GM18526 (cell line): ENCODE measurements around the gene NUDT3.

Source experiments
- POLR2A ChIP-seq: IDR thresholded peaks from 3 replicates; pipeline ENCODE4 v1.6.1; 2011; ENCODE audit not compliant: insufficient read length; ENCODE audit errors: extremely low read depth

The NUDT3 gene

DNA sequence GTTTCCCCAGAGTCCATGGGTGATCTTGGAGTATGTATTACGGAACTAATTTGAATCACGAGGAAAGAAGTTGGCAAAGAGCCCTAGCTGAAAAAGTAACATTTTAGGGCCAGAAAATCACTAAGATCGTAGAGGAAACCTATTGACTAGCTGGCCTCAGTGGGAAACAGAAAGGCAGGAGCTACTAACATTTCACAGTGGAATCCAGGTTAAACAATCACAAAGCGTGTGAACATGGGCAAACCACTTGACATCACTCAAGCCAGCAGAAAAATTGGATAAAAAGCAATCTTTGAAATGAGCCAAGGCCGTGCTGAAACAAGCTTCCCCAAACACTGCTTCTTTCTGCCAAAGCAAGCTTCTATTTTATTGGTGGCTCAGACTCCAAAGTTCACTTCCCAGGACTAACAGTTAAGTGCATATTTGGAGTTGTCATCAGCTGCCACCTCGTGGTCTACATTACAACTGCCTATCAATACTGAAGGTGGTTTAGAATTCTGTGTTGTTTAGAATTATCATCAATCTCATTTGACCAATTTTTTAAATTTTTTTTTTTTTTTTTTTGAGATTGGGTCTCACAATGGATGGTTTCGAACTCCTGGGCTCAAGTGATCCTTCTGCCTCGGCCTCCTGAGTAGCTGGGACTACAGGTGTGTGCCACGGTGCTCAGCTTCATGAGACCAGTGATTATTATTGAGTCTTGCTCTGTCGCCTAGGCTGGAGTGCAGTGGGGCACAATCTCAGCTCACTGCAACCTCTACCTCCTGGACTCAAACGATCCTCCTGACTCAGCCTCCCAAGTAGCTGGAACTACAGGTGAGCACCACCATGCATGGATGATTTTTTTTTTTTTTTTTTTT lies 22.8 kb upstream of the NUDT3 start:
- no peak for TF ChIP-seq POLR2A

DNA sequence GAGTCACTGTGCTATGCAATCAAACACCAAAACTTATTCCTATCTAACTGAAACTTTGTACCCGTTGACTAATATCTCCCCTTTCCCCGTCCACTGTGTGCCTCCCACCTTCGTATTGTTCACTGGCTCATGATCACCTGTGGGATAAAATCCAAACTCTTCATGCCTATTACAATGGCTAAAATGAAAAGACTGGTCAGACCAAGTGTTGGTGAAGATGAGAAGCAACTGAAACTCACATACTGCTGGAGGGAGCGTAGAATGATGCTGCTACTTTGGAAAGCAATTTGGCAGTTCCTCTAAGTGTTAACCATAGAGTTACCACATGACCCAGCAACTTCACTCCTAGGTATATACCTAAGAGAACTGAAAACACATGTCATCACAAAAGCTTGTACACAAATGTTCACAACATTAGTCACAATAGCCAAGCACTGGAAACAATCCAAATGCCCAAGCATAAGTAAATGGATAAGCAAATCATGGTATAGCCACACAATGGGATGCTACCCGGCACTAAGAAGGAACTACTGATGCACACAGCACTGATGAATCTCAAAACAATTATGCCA lies 20.3 kb upstream of the NUDT3 start:
- TF ChIP-seq POLR2A = no peak

DNA sequence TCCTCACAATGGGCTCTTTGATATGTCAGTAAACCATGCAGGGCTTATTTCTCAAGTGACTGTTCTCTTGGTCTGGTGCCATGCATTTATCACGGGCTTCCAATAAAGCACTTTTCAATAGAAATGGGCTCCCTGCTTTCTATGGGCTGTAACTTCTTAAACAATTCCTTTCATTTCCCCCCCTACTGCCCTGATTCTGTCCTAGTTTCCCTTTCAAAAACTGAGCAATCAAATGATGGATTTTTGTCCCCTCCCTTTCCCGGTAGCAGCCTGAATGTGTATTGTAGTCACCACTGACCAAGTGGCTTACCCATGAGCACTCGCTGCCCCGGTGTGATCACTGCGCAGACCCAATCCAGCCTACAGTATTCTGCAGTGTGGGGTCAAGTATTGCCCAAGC lies 19.5 kb upstream of the NUDT3 start:
- no peak for TF ChIP-seq POLR2A

DNA sequence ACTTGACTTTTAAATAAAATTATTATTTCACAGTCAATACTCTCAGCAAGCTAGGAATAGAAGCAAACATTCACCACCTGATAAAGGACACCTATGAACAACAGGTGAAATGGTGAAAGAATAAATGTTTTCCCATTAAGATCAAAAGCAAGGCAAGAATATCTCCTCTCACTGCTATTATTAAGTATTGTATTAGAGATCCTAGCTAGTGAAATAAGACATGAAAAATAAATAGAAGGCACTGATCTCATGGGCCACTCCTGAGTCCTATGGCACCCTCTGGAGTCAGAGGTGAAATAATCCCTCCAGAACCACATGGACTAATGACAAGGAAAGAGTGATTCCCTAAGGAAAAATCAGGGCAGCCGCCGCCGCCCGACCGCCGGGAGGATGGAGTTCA lies 4.0 kb upstream of the NUDT3 start:
- TF ChIP-seq POLR2A = no peak

DNA sequence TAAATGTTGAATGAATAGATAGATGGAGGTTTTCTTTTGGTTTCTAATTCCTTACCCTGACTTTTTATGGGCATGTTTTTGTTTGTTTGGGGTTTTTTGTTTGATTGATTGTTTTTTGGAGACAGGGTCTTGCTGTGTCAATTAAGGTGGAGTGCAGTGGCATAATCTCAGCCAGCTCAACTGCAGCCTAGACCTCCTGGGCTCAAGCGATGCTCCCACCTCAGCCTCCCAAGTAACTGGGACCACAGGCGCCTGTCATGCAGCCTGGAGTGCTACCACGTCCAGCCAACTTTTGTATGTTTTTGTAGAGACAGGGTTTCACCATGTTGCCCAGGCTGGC lies 1.5 kb upstream of the NUDT3 start:
- no peak for TF ChIP-seq POLR2A

DNA sequence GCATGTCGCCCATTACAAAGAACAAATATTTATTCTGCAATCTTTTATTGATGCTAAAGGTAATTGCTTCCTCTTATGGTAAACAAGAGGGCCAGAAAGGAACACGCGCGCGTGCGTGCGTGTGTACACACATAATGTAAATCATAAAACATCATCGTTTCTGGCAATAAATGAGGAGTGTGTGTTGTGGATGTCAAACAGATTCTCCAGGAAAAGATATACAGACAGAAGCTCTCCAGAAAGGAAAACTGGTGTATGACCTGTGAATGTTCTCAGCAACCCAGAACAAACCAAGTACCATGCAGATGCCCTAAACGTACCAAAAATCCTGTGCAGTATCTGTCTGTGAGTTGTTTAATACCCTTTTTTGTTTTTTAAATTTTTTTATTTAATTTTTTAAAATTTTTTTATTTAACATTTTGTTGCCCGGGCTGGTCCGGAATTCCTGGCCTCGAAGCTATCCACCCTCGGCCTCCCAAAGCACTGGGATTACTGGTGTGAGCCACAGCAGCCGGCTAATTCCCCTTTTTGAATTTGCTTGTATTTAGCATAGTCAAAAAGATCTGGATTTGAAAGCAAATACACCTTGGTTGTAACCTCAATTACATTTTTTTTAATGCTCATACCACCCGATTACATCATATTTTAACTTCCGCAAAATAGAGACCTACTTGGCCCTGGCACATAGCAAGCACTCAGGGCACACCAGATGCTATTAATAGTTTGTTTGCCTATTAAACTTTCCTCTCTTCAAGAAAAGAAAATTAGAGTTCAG lies 909 bp upstream of the NUDT3 start:
- no peak for TF ChIP-seq POLR2A

DNA sequence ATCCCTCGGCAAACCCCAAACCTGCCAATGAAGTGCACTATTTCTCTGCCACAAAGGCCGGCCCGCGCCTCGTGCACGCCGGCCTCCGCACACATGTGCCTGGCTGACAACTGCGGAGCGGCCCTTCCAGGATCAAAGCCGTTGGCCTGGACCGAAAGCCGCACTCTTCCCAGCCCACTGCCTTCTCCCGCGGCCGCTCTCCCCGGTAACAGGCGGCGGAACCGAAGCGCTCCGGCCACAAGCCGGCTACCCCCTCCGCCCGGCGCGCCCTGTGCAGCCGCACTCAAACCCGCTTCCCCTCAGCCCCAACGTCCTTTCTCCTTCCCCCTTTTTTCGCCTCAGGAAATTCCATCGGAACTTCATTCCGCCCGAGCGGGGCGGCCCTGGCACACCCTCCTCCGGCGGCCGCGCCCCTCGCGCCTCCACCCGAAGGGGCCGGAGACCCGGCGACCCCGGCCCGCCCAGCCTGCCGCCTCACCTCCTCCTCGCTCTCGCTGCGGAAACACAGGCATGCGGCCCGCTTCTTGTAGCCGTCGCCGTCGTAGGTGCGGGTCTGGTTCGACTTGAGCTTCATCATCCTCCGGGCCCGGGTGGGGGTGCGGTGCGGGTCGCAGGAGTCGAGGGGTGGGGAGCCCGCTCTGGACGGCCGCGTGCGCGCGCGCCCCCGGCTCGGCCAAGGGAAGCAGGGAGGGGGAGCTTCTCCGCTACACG lies 528 bp downstream of the NUDT3 start:
- TF ChIP-seq POLR2A = peak; percentile 66

DNA sequence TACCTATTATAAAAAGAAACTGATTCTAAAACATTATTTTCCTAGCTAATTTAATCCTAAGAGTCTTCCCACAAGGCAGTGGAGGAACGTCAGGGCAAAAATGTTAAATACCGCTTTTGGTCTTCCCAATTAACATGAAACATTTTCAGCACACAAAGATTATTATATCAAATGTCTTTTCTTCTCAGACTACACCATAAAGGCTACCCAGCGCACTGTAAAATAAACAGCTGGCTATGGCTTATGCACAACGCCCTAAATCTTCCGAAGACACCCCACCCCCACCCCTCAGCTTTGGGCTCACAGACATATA lies 1.0 kb downstream of the NUDT3 start:
- no peak for TF ChIP-seq POLR2A

DNA sequence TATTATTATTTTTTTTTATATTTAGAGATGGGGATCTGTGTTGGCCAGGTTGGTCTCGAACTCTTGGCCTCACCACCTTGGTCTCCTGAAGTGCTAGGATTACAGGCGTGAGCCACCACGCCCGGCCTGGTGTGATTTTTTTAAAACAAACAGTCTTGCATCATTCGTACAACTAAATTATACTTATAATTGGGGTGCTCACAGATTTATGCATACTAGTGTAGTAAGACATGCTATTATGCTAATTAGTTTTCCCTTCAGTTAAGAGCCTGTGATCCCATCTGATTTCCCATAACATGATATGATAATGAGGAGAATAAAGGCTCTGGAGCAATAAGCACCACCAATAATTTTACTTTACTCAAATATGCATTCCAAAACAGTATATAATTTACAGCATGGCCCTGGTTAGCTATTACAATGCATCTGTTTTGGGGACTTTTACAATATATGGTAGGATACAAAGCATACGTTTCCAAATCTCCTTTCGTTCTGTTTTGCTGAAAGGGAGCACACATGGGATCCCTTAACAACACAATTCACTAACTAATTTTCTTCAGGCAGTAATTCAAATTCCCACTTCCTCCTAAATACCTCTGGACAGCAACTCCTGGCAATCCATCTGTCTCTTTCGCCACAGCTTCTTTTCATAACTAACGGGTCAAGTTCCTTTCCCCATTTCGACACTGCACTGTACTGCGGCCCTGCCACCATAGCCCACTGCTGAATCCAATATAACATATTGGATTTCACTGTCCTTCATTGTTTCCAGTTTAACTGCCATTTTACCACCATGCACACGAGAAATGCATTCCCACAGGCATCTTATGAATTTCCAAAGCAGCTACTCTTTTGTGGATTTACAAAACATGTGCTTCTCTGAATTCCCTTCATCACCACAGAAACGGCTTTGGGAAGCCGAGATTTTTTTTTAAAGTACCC lies 1.7 kb downstream of the NUDT3 start:
- TF ChIP-seq POLR2A = no peak

DNA sequence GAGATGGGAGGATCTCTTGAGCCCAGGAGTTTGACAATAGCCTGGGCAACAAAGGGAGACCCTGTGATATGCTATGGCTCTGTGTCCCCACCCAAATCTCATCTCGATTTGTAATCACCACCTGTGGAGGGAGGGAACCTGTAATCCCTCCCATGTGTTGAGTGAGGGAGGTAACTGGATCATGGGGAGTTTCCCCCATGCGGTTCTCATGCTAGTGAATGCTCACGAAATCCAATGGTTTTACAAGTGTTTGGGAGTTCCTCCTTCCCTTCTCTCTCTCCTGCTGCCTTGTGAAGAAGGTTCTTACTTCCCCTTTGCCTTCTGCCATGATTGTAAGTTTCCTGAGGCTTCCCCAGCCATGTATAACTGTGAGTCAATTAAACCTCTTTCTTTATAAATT lies 3.4 kb downstream of the NUDT3 start:
- no peak for TF ChIP-seq POLR2A

DNA sequence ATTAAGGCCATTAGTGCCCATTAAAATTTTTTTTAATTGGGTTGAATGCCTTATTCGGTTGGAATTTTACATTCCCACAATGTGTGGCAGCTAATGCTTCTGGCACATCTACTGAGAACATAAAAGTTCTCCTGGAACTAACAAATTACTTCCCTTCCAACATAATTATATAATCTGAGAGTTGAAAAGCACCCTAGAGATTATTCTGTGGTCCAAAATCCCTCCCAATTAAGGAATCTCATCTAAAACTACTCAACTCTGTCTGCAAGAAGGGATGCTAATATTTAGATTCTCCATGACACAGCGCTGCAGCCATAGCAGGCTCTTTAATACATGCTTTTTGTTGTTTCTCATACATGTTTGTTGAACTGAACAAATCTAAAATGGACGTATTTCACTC lies 4.0 kb downstream of the NUDT3 start:
- no peak for TF ChIP-seq POLR2A

DNA sequence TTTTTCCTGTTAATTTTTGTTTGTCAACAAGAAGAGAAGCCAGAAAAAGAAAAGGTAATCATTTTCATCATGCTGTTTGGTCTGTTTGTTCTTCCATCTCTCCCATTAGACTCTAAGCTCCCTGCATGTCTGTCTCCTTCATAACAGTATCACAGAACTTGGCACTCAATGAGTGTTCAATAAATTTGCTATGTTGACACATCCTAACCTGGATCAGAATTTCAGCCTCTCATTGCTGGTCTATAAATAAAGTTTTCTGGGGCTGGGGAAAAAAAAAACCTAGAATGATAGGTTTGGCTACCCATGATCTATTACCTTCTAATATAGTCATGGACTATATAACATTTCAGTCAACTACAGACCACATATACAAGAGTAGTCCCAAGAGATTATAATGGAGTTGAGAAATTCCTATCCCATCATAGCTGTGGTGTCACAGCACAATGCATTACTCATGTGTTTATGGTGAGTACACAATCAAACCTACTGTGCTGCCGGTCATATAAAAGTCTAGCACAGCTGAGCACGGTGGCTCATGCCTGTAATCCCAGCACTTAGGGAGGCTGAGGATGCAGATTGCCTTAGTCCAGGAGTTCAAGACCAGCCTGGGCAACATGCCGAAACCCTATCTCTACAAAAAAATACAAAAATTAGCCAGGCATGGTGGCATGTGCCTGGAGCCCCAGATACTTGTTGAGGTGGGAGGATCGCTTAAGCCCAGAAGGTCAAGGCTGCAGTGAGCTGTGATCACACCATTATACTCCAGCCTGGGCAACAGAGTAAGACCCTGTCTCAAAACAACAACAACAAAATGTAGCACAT lies 5.9 kb downstream of the NUDT3 start:
- no peak for TF ChIP-seq POLR2A

DNA sequence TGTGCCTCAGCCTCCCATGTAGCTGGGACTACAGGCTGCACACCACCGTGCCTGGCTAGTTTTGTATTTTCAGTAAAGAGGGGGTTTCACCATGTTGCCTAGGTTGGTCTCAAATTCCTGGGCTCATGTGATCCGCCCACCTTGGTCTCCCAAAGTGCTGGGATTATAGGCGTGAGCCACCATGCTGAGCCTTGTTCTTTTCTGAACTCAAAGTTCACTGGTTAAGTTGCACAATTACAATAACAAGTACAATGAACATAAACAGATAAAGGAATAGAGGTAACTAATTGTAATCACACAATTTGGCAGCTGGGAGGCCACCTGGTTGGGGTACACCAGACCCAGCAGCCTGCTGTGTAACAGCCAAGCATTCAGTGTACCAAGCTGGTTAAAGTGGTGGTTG lies 6.7 kb downstream of the NUDT3 start:
- no peak for TF ChIP-seq POLR2A

DNA sequence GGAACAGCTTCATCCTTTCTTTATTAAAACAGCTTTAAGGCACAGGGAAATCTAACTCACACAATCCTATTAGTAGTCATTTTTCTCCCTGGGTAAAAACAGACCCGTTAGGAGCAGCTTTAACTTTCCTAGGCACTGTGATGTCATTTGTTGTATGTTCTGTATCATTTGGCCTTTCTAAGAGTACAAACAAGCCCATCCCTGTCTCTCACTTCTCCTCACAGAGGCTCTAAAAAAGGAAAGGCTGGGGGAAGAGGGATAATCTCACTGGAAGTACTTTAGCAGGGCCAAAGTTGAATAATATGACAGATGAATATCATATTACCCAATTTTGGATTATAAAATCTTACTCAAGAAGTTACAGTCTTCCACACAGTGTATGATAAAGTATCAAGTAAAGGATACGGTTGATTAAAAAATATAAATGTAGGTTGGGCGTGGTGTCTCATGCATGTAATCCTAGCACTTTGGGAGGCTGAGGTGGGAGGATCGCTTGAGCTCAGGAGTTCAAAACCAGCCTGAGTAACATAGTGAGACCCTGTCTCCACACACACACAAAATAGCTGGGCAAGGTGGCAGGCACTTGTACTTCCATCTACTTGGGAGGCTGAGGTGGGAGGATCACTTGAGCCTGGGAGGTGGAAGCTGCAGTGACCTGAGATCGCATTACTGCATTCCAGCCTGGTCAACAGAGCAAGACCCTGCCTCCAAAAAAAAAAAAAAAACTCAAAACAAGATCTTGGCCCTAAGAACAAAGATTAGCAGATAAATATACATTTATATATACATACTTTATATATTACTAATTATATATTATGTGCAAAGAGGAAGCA lies 7.9 kb downstream of the NUDT3 start:
- TF ChIP-seq POLR2A = no peak
